ENCODE data around the gene TPST2.

GRCh38 chr22:26565181-26565580 lies 24.8 kb downstream of the TPST2 start:
- no peak for TF ChIP-seq CTCF (IDR thresholded peaks at IDR 0.05; ENCODE audit: low read length)
- TF ChIP-seq EZH2phosphoT487 (IDR thresholded peaks at IDR 0.05; ENCODE audit: low read length): no peak
